ENCODE measurements around the gene FRMD4A. TPM values are rescaled to one million over a fixed set of nuclear protein-coding genes. Genes with fewer than 3 reads are reported as not detected.

Gene FRMD4A
- total RNA-seq, 1 experiment from 2014 or later, result 7.0 TPM

- CTCF ChIA-PET, result no interaction called here
- no peak overlapping the region for H3K27ac Mint-ChIP-seq (ENCODE audit: unreplicated experiment)
- no peak overlapping the region for H3K4me3 Mint-ChIP-seq (ENCODE audit: low read depth, unreplicated experiment)
- H3K27me3 Mint-ChIP-seq (ENCODE audit: unreplicated experiment), result no peaks in the 10 kb centered on the region
- intact Hi-C loops (cut with micrococcal nuclease; ENCODE audit: unreplicated experiment), result no loop called here
- BruUV-seq (replicated peaks), result no TSS peak
- H3K4me1 Mint-ChIP-seq (ENCODE audit: low read depth, unreplicated experiment), result peaks cover 9% of the 10 kb centered on the region
- no peaks in the 10 kb centered on the region for H3K9me3 Mint-ChIP-seq (ENCODE audit: low read depth, unreplicated experiment)
- H3K36me3 Mint-ChIP-seq (ENCODE audit: insufficient read depth, unreplicated experiment), result no peaks in the 10 kb centered on the region
- DNase-seq, result no peak
- TF ChIP-seq, protein P1, sequence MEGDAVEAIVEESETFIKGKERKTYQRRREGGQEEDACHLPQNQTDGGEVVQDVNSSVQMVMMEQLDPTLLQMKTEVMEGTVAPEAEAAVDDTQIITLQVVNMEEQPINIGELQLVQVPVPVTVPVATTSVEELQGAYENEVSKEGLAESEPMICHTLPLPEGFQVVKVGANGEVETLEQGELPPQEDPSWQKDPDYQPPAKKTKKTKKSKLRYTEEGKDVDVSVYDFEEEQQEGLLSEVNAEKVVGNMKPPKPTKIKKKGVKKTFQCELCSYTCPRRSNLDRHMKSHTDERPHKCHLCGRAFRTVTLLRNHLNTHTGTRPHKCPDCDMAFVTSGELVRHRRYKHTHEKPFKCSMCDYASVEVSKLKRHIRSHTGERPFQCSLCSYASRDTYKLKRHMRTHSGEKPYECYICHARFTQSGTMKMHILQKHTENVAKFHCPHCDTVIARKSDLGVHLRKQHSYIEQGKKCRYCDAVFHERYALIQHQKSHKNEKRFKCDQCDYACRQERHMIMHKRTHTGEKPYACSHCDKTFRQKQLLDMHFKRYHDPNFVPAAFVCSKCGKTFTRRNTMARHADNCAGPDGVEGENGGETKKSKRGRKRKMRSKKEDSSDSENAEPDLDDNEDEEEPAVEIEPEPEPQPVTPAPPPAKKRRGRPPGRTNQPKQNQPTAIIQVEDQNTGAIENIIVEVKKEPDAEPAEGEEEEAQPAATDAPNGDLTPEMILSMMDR (IDR thresholded peaks at IDR 0.05; ENCODE audit: unreplicated experiment), result no peak
Measured at GRCh38 chr10:13684252-13684791, 646.4 kb downstream of the FRMD4A start.

DNA sequence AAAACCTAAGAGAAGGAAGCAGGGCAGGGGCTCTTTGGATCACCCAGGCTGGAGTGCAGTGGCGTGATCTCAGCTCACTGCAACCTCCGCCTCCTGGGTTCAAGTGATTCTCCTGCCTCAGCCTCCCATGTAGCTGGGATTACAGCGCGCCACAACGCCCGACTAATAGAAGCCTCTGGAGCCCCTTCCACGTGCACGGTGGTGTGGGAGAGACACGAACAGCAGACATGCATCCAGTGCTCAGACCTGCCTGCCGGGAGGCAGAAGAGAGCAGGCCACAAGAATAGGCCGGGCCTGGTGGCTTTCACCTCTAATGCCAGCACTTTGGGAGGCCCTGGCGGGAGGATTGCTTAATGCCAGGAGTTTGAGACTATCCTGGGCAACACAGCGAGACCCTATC lies 647.7 kb downstream of the FRMD4A start:
- no peaks in the 10 kb centered on the region for H3K9me3 Mint-ChIP-seq (ENCODE audit: low read depth, unreplicated experiment)
- TF ChIP-seq, protein P1 (IDR thresholded peaks at IDR 0.05; ENCODE audit: unreplicated experiment), result no peak
- no peak overlapping the region for H3K4me3 Mint-ChIP-seq (ENCODE audit: low read depth, unreplicated experiment)
- no peak overlapping the region for H3K27ac Mint-ChIP-seq (ENCODE audit: unreplicated experiment)
- H3K36me3 Mint-ChIP-seq (ENCODE audit: insufficient read depth, unreplicated experiment), result no peaks in the 10 kb centered on the region
- no peak for DNase-seq
- intact Hi-C loops (cut with micrococcal nuclease; ENCODE audit: unreplicated experiment), result no loop called here
- BruUV-seq (replicated peaks), result no TSS peak
- peaks cover 9% of the 10 kb centered on the region for H3K4me1 Mint-ChIP-seq (ENCODE audit: low read depth, unreplicated experiment)
- H3K27me3 Mint-ChIP-seq (ENCODE audit: unreplicated experiment), result no peaks in the 10 kb centered on the region
- CTCF ChIA-PET, result interaction anchor here (0.7 kb wide), 1 partner anchor 23 kb away, joined by 6 read pairs; no protein-coding TSS in a partner anchor

GRCh38 chr10:13681960-13682359 lies 648.8 kb downstream of the FRMD4A start:
- H3K27ac Mint-ChIP-seq (ENCODE audit: unreplicated experiment), result no peak overlapping the region
- TF ChIP-seq, protein P1 (IDR thresholded peaks at IDR 0.05; ENCODE audit: unreplicated experiment), result no peak
- H3K36me3 Mint-ChIP-seq (ENCODE audit: insufficient read depth, unreplicated experiment), result no peaks in the 10 kb centered on the region
- no peak for DNase-seq
- no peak overlapping the region for H3K4me3 Mint-ChIP-seq (ENCODE audit: low read depth, unreplicated experiment)
- peaks cover 9% of the 10 kb centered on the region for H3K4me1 Mint-ChIP-seq (ENCODE audit: low read depth, unreplicated experiment)
- no peaks in the 10 kb centered on the region for H3K27me3 Mint-ChIP-seq (ENCODE audit: unreplicated experiment)
- no TSS peak for BruUV-seq (replicated peaks)
- intact Hi-C loops (cut with micrococcal nuclease; ENCODE audit: unreplicated experiment), result no loop called here
- H3K9me3 Mint-ChIP-seq (ENCODE audit: low read depth, unreplicated experiment), result no peaks in the 10 kb centered on the region
- CTCF ChIA-PET, result interaction anchor here (1.0 kb wide), 1 partner anchor 15 kb away, joined by 3 read pairs; no protein-coding TSS in a partner anchor

GRCh38 chr10:13681528-13681927 lies 649.2 kb downstream of the FRMD4A start:
- Mint-ChIP-seq H3K36me3 (ENCODE audit: insufficient read depth, unreplicated experiment) (no peaks in the 10 kb centered on the region), H3K4me3 (ENCODE audit: low read depth, unreplicated experiment) (no peak overlapping the region), H3K9me3 (ENCODE audit: low read depth, unreplicated experiment) (no peaks in the 10 kb centered on the region), H3K4me1 (ENCODE audit: low read depth, unreplicated experiment) (peaks cover 9% of the 10 kb centered on the region), H3K27ac (ENCODE audit: unreplicated experiment) (no peak overlapping the region), H3K27me3 (ENCODE audit: unreplicated experiment) (no peaks in the 10 kb centered on the region)
- no peak for DNase-seq
- BruUV-seq (replicated peaks), result no TSS peak
- CTCF ChIA-PET, result interaction anchor here (0.7 to 1.0 kb wide), 2 partner anchors 14 to 919 kb away, joined by 3 read pairs; no protein-coding TSS in a partner anchor
- TF ChIP-seq, protein P1 (IDR thresholded peaks at IDR 0.05; ENCODE audit: unreplicated experiment), result no peak
- intact Hi-C loops (cut with micrococcal nuclease; ENCODE audit: unreplicated experiment), result no loop called here
